Thoracic aorta (tissue), 2 donors: ENCODE measurements around the gene CHMP6. TPM values are rescaled to one million over a fixed set of nuclear protein-coding genes. Genes with fewer than 3 reads are reported as not detected.
"Not testable (repeated sequence)": the region's sequence is repeated elsewhere in the genome, so short reads cannot be mapped to it uniquely, and the experiment has no call there.

Experiments
- ATAC-seq: fragments of 150-250 bp; one replicate; pipeline ENCODE4 v1.8.0; 2017; ENCODE audit warnings: low read depth; ENCODE audit not compliant: insufficient number of reproducible peaks, low FRiP score
- DNase-seq: peaks from one replicate; pipeline ENCODE4 v3.0.0-alpha.2; 2020; ENCODE audit warnings: low spot score
- H3K27ac ChIP-seq, 2 donors: fragments of 200-600 bp; sonication (generic); 1 replicate in 1 of 2; 2 replicates in 1 of 2; pipeline ENCODE4 v1.5.1; 2016; ENCODE audit warnings: mild to moderate bottlenecking in 2 of 2, moderate library complexity in 2 of 2
- H3K27me3 ChIP-seq: fragments of 200-600 bp; sonication (generic); replicated peaks from 2 replicates; pipeline ENCODE4 v1.6.0; 2016; ENCODE audit warnings: mild to moderate bottlenecking; ENCODE audit not compliant: insufficient read depth
- H3K36me3 ChIP-seq: fragments of 200-600 bp; sonication (generic); one replicate; pipeline ENCODE4 v1.5.1; 2016
- H3K4me1 ChIP-seq, 2 donors: fragments of 200-600 bp; sonication (generic); 1 replicate in 1 of 2; 2 replicates in 1 of 2; pipeline versions ENCODE4 v1.5.1 to v1.6.0; 2016; ENCODE audit warnings: low read depth in 2 of 2, mild to moderate bottlenecking in 1 of 2; ENCODE audit not compliant: control insufficient read depth in 1 of 2
- H3K4me3 ChIP-seq: fragments of 200-600 bp; sonication (generic); 2 replicates; pipeline ENCODE4 v1.5.1; 2016; ENCODE audit warnings: mild to moderate bottlenecking
- H3K9me3 ChIP-seq: fragments of 200-600 bp; sonication (generic); 2 replicates; pipeline ENCODE4 v1.5.1; 2016
- CTCF ChIP-seq: fragments of 200-600 bp; sonication (generic); IDR thresholded peaks from one replicate; pipeline ENCODE4 v1.5.1; 2019; ENCODE audit warnings: antibody characterized with exemption
- total RNA-seq, 2 donors: library from RNA; depleted of rRNA; stranded (reverse); fragments of >200 nt; gene quantifications; one replicate each; pipeline versions ENCODE4 v1.1.0 to v1.2.3, GENCODE V29; 2016

CHMP6 gene
- total RNA-seq, 2 donors from 2014 or later = 20.2 to 38.0 TPM

- no peak overlapping the region for H3K27ac ChIP-seq
- H3K4me1 ChIP-seq = peaks cover 8 to 33% of the 10 kb centered on the region in 2 donors
- H3K27me3 ChIP-seq = no peaks in the 10 kb centered on the region
- no peak for TF ChIP-seq CTCF
- no peaks in the 10 kb centered on the region for H3K9me3 ChIP-seq
- no peak overlapping the region for H3K4me3 ChIP-seq
- no peaks in the 10 kb centered on the region for H3K36me3 ChIP-seq
- no peak for ATAC-seq
- no peak for DNase-seq
Measured at GRCh38 chr17:81027038-81027437, 35.4 kb downstream of the CHMP6 start.

GRCh38 chr17:81027591-81028505, 36.2 kb downstream of the CHMP6 start:
- no peaks in the 10 kb centered on the region for H3K9me3 ChIP-seq
- H3K27me3 ChIP-seq = no peaks in the 10 kb centered on the region
- ATAC-seq = no peak
- no peak overlapping the region for H3K27ac ChIP-seq
- H3K4me1 ChIP-seq = peaks cover 8 to 33% of the 10 kb centered on the region in 2 donors
- DNase-seq = no peak
- TF ChIP-seq CTCF = no peak
- no peaks in the 10 kb centered on the region for H3K36me3 ChIP-seq
- H3K4me3 ChIP-seq = no peak overlapping the region

GRCh38 chr17:81028506-81028858, 36.8 kb downstream of the CHMP6 start:
- Histone ChIP-seq H3K36me3 (no peaks in the 10 kb centered on the region), H3K4me1 (peaks cover 8 to 33% of the 10 kb centered on the region in 2 donors), H3K9me3 (no peaks in the 10 kb centered on the region), H3K27ac (no peak overlapping the region), H3K4me3 (no peak overlapping the region), H3K27me3 (no peaks in the 10 kb centered on the region)
- no peak for TF ChIP-seq CTCF
- DNase-seq = no peak
- ATAC-seq = no peak

GRCh38 chr17:81029859-81030258, 38.2 kb downstream of the CHMP6 start:
- Histone ChIP-seq H3K9me3 (no peaks in the 10 kb centered on the region), H3K27me3 (no peaks in the 10 kb centered on the region), H3K4me1 (peaks cover 8 to 38% of the 10 kb centered on the region in 2 donors), H3K36me3 (no peaks in the 10 kb centered on the region), H3K4me3 (no peak overlapping the region), H3K27ac (no peak overlapping the region)
- no peak for TF ChIP-seq CTCF
- no peak for ATAC-seq
- no peak for DNase-seq

- DNase-seq, H3K9me3 ChIP-seq, H3K4me3 ChIP-seq, H3K27me3 ChIP-seq, H3K36me3 ChIP-seq, ATAC-seq, H3K27ac ChIP-seq: not testable (repeated sequence)
- peaks cover 8 to 33% of the 10 kb centered on the region in 2 donors for H3K4me1 ChIP-seq
Measured at GRCh38 chr17:81030312-81030711, 38.7 kb downstream of the CHMP6 start.
